HUES6 (cell line): ENCODE measurements around the gene MAST2.

Source experiments
- H3K27ac ChIP-seq: 2 replicates; pipeline ENCODE4 v1.7.0; 2013; ENCODE audit warnings: low read depth, mild to moderate bottlenecking, low read length, inconsistent platforms
- H3K27me3 ChIP-seq: 2 replicates; pipeline ENCODE4 v1.6.1; 2013; ENCODE audit warnings: low read length; ENCODE audit not compliant: control insufficient read depth, insufficient read depth
- H3K36me3 ChIP-seq: 2 replicates; pipeline ENCODE4 v1.6.1; 2013; ENCODE audit warnings: low read length; ENCODE audit not compliant: control insufficient read depth, insufficient read depth
- H3K4me1 ChIP-seq: 2 replicates; pipeline ENCODE4 v1.6.1; 2013; ENCODE audit warnings: low read length; ENCODE audit not compliant: control insufficient read depth, insufficient read depth
- H3K4me3 ChIP-seq: 2 replicates; pipeline ENCODE4 v1.5.1; 2013; ENCODE audit warnings: low read depth, low read length
- H3K9ac ChIP-seq: one replicate; pipeline ENCODE4 v1.6.1; 2013; ENCODE audit warnings: mild to moderate bottlenecking, low read length
- H3K9me3 ChIP-seq: 2 replicates; pipeline ENCODE4 v1.6.1; 2013; ENCODE audit warnings: low read depth, low read length; ENCODE audit not compliant: control insufficient read depth, insufficient read depth

Gene MAST2

DNA sequence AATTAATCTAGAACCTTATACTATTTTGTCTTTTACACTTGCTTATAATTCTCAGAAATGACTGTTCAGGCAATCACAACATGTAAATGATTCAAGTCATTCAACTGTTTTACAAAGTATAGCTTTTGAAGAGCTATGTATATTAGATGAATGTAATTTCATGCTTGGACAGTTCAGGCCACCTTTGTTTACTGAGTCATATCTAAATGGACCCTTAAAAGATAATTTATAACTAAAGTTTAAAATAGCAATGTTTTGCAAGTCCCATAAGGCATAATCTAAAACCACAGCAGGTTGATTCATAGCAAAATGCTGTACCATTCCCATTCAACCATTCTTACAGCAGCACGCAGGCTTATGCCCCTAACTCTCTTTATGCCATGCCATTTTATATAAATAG lies 264.2 kb downstream of the MAST2 start:
- Histone ChIP-seq H3K27me3 (no peaks in the 10 kb centered on the region), H3K9ac (no peak overlapping the region), H3K36me3 (peaks cover 19% of the 10 kb centered on the region), H3K27ac (no peak overlapping the region), H3K4me3 (no peak overlapping the region), H3K4me1 (no peaks in the 10 kb centered on the region), H3K9me3 (no peaks in the 10 kb centered on the region)

GRCh38 chr1:46068525-46068924 lies 265.1 kb downstream of the MAST2 start:
- Histone ChIP-seq H3K36me3 (peaks cover 19% of the 10 kb centered on the region), H3K9ac (no peak overlapping the region), H3K9me3 (no peaks in the 10 kb centered on the region), H3K27me3 (no peaks in the 10 kb centered on the region), H3K27ac (no peak overlapping the region), H3K4me3 (no peak overlapping the region), H3K4me1 (no peaks in the 10 kb centered on the region)

DNA sequence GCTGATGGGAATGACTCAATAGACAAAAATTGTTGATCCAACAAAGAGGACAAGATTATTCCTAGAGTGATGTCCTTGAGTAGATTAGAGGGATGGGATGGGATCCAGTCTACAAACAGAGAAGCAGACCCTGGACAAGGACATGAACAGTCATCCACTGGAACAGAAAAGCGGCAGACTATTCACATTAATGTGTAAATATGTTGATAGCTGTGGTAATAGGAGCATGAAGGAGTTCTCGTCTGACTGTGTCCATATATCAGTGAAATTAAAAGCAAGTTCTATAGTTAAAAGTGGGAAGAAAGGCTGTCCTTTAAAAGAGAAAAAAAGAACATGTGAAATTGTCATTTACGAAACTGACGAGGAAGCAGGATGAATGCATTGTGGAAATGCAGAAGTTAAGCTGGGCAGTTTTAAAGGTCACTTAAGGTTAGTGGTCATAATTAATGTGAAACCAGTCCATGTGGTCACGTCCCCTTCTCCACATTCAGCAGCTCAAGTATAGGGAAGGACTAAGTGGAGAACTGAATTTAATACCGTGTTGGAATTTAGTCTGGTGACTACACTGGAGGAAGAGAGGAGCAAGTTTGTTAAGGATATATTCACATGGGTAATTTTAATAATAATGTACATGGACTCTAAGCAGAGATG lies 266.9 kb downstream of the MAST2 start:
- Histone ChIP-seq H3K9ac (no peak overlapping the region), H3K36me3 (peaks cover 17% of the 10 kb centered on the region)

GRCh38 chr1:46072975-46073374 lies 269.6 kb downstream of the MAST2 start:
- Histone ChIP-seq H3K27ac (no peak overlapping the region), H3K4me3 (no peak overlapping the region), H3K9me3 (no peaks in the 10 kb centered on the region), H3K27me3 (no peaks in the 10 kb centered on the region), H3K4me1 (no peaks in the 10 kb centered on the region), H3K36me3 (peaks cover 9% of the 10 kb centered on the region; the same call in 1 of the 2 replicates), H3K9ac (no peak overlapping the region)

More for the DNA sequence above, 266.9 kb downstream of the MAST2 start:
- no peaks in the 10 kb centered on the region for H3K27me3 ChIP-seq
- no peaks in the 10 kb centered on the region for H3K4me1 ChIP-seq
- no peaks in the 10 kb centered on the region for H3K9me3 ChIP-seq
- no peak overlapping the region for H3K27ac ChIP-seq
- H3K4me3 ChIP-seq = no peak overlapping the region

- no peak overlapping the region for H3K4me3 ChIP-seq
- H3K9ac ChIP-seq = no peak overlapping the region
- H3K36me3 ChIP-seq = no peaks in the 10 kb centered on the region
- no peaks in the 10 kb centered on the region for H3K9me3 ChIP-seq
- no peaks in the 10 kb centered on the region for H3K27me3 ChIP-seq
- H3K27ac ChIP-seq = no peak overlapping the region
- no peaks in the 10 kb centered on the region for H3K4me1 ChIP-seq
Observed at GRCh38 chr1:46076343-46076742, 272.9 kb downstream of the MAST2 start.

DNA sequence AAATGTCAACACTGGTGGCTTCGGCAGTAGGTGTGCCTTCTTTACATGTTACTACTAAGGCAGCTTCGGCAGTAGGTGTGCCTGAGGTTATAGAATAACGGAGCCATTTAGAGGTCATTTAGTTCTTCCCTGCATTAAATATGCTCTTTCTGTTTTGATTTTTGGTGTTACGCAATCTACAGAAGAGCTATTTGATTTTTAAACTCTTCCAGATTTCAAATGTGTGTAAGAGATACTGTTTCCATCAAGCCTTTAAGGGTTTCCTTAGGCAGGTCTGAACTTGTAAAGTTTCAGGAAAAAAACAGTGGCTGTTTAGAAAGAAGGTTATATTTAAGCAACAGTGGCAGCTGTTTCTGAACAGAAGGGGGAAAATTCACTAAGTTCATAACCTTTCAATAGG lies 274.2 kb downstream of the MAST2 start:
- Histone ChIP-seq H3K4me3 (no peak overlapping the region), H3K9me3 (no peaks in the 10 kb centered on the region), H3K36me3 (no peaks in the 10 kb centered on the region), H3K4me1 (no peaks in the 10 kb centered on the region), H3K27me3 (no peaks in the 10 kb centered on the region), H3K27ac (0 out of 2 replicates have a peak overlapping the region, but pooled peaks have one; percentile 26), H3K9ac (no peak overlapping the region)

GRCh38 chr1:46080257-46080656 lies 276.8 kb downstream of the MAST2 start:
- H3K4me3 ChIP-seq = no peak overlapping the region
- no peak overlapping the region for H3K9ac ChIP-seq
- no peaks in the 10 kb centered on the region for H3K27me3 ChIP-seq
- no peak overlapping the region for H3K27ac ChIP-seq
- H3K9me3 ChIP-seq = no peaks in the 10 kb centered on the region
- H3K4me1 ChIP-seq = no peaks in the 10 kb centered on the region
- H3K36me3 ChIP-seq = no peaks in the 10 kb centered on the region

GRCh38 chr1:46081206-46081605 lies 277.8 kb downstream of the MAST2 start:
- H3K27ac ChIP-seq = no peak overlapping the region
- no peaks in the 10 kb centered on the region for H3K27me3 ChIP-seq
- H3K4me1 ChIP-seq = no peaks in the 10 kb centered on the region
- no peaks in the 10 kb centered on the region for H3K36me3 ChIP-seq
- H3K4me3 ChIP-seq = no peak overlapping the region
- H3K9ac ChIP-seq = no peak overlapping the region
- H3K9me3 ChIP-seq = no peaks in the 10 kb centered on the region

DNA sequence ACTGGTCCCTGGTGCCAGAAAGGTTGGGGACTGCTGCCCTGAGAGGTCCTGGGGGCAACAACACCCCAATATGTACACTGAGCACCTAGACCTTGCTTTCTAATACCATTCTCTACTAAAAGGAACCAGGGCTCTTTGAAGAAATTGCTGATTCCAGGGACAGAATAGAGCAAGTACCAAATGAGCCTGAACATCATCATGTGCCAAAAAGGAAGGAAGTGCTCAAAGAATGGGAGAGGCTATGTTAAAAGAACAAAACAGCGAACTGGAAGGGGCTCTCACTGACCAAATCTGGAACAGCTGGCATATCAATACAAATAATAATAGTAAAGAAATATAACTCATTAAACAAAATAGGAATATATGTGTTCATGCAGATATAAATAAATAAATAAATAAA lies 278.2 kb downstream of the MAST2 start:
- Histone ChIP-seq H3K27me3 (no peaks in the 10 kb centered on the region), H3K9me3 (no peaks in the 10 kb centered on the region), H3K27ac (no peak overlapping the region), H3K36me3 (no peaks in the 10 kb centered on the region), H3K4me1 (no peaks in the 10 kb centered on the region), H3K9ac (no peak overlapping the region), H3K4me3 (no peak overlapping the region)

- Histone ChIP-seq H3K36me3 (no peaks in the 10 kb centered on the region), H3K27ac (no peak overlapping the region), H3K27me3 (no peaks in the 10 kb centered on the region)
Observed at GRCh38 chr1:46083579-46083978, 280.2 kb downstream of the MAST2 start.

DNA sequence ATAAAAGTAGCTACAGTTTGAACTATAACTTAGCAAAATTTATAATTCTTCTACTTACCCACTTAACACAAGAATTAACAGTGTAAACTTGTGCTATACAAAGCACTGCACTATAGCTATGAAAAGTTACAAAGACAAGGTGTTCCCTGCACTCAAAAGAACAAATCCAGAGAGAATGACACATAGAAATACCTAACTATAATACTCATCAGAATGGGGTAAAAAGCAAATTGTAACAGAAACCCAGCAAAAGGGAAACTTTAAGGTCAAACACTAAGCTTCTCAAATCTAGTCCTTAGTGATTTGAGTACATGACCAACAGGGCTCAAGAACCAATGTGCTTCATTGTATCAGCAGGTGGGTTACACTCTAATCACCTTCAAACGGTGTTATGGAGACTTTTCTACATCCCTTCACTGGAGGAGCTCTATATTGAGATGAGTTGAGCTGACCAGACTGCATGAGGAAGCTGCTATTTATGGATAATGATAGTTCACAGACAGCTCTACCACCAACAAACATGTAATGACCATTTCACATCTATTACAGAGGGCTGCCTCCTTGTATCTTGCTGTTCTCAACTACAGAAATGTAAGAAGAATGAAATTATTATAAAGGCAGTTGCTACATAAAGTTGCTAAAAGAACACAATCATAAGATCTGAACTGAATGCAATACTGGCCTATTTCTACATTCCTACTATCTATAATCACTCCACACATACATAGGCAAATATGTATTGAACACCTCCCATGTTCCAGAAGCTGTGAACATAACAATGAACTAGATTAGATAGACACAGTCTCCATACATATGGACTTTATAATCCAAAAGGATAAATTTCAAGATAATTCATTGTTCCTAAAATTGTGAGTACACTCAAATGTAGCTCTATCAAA lies 281.4 kb downstream of the MAST2 start:
- no peaks in the 10 kb centered on the region for H3K4me1 ChIP-seq
- no peaks in the 10 kb centered on the region for H3K9me3 ChIP-seq
- no peak overlapping the region for H3K27ac ChIP-seq
- no peak overlapping the region for H3K4me3 ChIP-seq
- no peak overlapping the region for H3K9ac ChIP-seq
- no peaks in the 10 kb centered on the region for H3K36me3 ChIP-seq
- no peaks in the 10 kb centered on the region for H3K27me3 ChIP-seq

More at GRCh38 chr1:46083579-46083978, 280.2 kb downstream of the MAST2 start:
- Histone ChIP-seq H3K9me3 (no peaks in the 10 kb centered on the region), H3K9ac (no peak overlapping the region), H3K4me1 (no peaks in the 10 kb centered on the region), H3K4me3 (no peak overlapping the region)
